Cerebellar nuclear complex (tissue), 1 donor: Measurements from ENCODE around the gene PDCD4.
"Not testable (repeated sequence)": the region's sequence is repeated elsewhere in the genome, so short reads cannot be mapped to it uniquely, and the experiment has no call there.

ENCODE experiments used
- DNase-seq, 2 experiments: peaks; one replicate each; lab custom pipeline; 2025; lab: John Stamatoyannopoulos, UW

PDCD4 gene

GRCh38 chr10:110861930-110862649, 9.6 kb upstream of the PDCD4 start:
- DNase-seq: no peak

GRCh38 chr10:110862961-110863360, 8.8 kb upstream of the PDCD4 start:
- no peak for DNase-seq

- no peak for DNase-seq
These were observed 8.4 kb upstream of the PDCD4 start for GRCh38 chr10:110863361-110863760.

GRCh38 chr10:110863956-110864355, 7.8 kb upstream of the PDCD4 start:
- no peak for DNase-seq

GRCh38 chr10:110864662-110865140, 7.0 kb upstream of the PDCD4 start:
- DNase-seq: peak; percentile 36 to 54

- DNase-seq: no peak
These were observed 6.4 kb upstream of the PDCD4 start for GRCh38 chr10:110865186-110865808.

- DNase-seq: no peak
These were observed 5.8 kb upstream of the PDCD4 start for GRCh38 chr10:110865809-110866482.

GRCh38 chr10:110867011-110867806, 4.5 kb upstream of the PDCD4 start:
- not testable (repeated sequence) for DNase-seq

GRCh38 chr10:110867807-110868465, 3.8 kb upstream of the PDCD4 start:
- DNase-seq: no peak

- DNase-seq: no peak
These were observed 2.7 kb upstream of the PDCD4 start for GRCh38 chr10:110868981-110869380.

GRCh38 chr10:110870823-110871297, 868 bp upstream of the PDCD4 start:
- no peak for DNase-seq

- no peak for DNase-seq
These were observed 636 bp downstream of the PDCD4 start for GRCh38 chr10:110872145-110872983.

- no peak for DNase-seq
These were observed 1.5 kb downstream of the PDCD4 start for GRCh38 chr10:110872984-110873923.

- DNase-seq: no peak
These were observed 2.2 kb downstream of the PDCD4 start for GRCh38 chr10:110873951-110874350.

GRCh38 chr10:110876000-110876399, 4.3 kb downstream of the PDCD4 start:
- no peak for DNase-seq

- DNase-seq: no peak
These were observed 5.1 kb downstream of the PDCD4 start for GRCh38 chr10:110876788-110877187.

- no peak for DNase-seq
These were observed 8.3 kb downstream of the PDCD4 start for GRCh38 chr10:110880012-110880411.

GRCh38 chr10:110881247-110881646, 9.5 kb downstream of the PDCD4 start:
- DNase-seq: no peak

GRCh38 chr10:110881905-110882304, 10.2 kb downstream of the PDCD4 start:
- DNase-seq: no peak
